ENCODE results near the gene USP28.

DNA sequence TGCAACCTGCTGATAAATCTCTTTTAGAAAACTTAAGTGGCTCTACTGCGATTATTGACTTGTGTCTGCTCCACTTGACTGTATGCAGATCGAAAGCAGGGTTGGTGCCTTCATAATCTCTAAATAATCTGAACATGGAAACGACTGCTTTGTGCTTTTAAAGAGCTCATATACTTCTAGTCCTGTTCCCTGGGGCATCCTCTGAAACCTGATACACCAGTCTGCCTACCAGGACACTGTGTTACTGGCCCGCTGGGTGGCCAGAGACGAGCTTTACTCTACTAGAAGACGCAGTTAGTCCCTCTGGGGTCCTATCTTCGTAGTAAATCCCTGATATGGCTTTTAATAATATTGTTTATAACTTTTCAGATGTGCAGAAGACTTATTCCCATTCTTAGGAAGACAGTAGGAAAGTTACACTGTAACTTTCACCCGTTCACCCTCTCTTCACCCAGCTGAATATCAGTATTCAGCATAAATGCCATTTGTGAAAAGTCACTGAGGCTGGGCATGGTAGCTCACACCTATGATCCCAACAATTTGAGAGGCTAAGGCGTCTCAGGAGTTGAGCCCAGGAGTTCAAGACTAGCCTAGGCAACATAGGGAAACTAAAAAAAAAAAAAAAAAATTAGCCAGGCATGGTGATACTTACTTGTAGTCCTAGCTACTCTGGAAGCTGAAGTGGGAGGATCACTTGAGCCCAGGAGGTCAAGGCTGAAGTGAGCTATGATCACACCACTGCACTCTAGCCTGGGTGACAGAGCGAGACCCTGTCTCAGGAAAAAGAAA, 20.2 kb upstream of the USP28 start:
- TF ChIP-seq EP300 (IDR thresholded peaks at IDR 0.05): no peak
- no peak for TF ChIP-seq CTCF (IDR thresholded peaks at IDR 0.05)
- no peak for TF ChIP-seq JUN (IDR thresholded peaks at IDR 0.05)
- TF ChIP-seq HOXA7 (CRISPR knock-in tag; IDR thresholded peaks at IDR 0.05): no peak
- no peak for TF ChIP-seq BHLHE40 (IDR thresholded peaks at IDR 0.05; ENCODE audit: low read depth, low read length)
- no peak for TF ChIP-seq POLR2A (IDR thresholded peaks at IDR 0.05; ENCODE audit: low read length)
- no peak for TF ChIP-seq ZSCAN20 (CRISPR knock-in tag; IDR thresholded peaks at IDR 0.05)
- TF ChIP-seq USF2 (IDR thresholded peaks at IDR 0.05): no peak
- no peak for TF ChIP-seq POLR2AphosphoS2 (conservative IDR thresholded peaks at IDR 0.05; ENCODE audit: low read length)
- no peak for TF ChIP-seq RAD21 (conservative IDR thresholded peaks at IDR 0.05 in 1 of 2, IDR thresholded peaks at IDR 0.05 in 1 of 2)
- no peak for TF ChIP-seq JUNB (IDR thresholded peaks at IDR 0.05)
- no peak for TF ChIP-seq RFX5 (IDR thresholded peaks at IDR 0.05)

All from A549 (cell line).